HEK293 (cell line): ENCODE results near the gene MARCHF7.

Experiments
- CTCF ChIA-PET: fragments of 350-600 bp; formaldehyde crosslinking; extraction: SDS; loops from one replicate; lab custom pipeline; 2021; ENCODE audit warnings: antibody characterized with exemption; lab: Yijun Ruan, JAX
- POLR2A ChIA-PET: fragments of 300-600 bp; formaldehyde crosslinking; extraction: SDS; loops from one replicate; lab custom pipeline; 2020; ENCODE audit warnings: antibody characterized with exemption, inconsistent platforms; lab: Yijun Ruan, JAX
- H3K27ac ChIP-seq: fragments of 200-500 bp; sonication (Bioruptor generic); 2 replicates; pipeline ENCODE4 v1.5.1; 2014; ENCODE audit warnings: low read depth, low read length, control low read depth, inconsistent platforms; ENCODE audit errors: extremely low read depth
- H3K36me3 ChIP-seq, 2 experiments: fragments of 200-500 bp in 1 of 2; sonication (Bioruptor generic) in 1 of 2; 1 replicate in 1 of 2; 2 replicates in 1 of 2; pipeline ENCODE4 v1.5.1; 2014 to 2017; ENCODE audit warnings: inconsistent platforms in 2 of 2, low read length in 2 of 2; ENCODE audit not compliant: control insufficient read depth in 2 of 2, insufficient read depth in 1 of 2
- H3K4me1 ChIP-seq: fragments of 200-500 bp; sonication (Bioruptor generic); 2 replicates; pipeline ENCODE4 v1.5.1; 2014; ENCODE audit warnings: mild to moderate bottlenecking, low read length, inconsistent platforms; ENCODE audit not compliant: control insufficient read depth, insufficient read depth
- H3K4me3 ChIP-seq: 2 replicates; pipeline ENCODE4 v1.5.1; 2011; ENCODE audit warnings: low read depth, mild to moderate bottlenecking, control low read depth, low read length, moderate library complexity
- H3K9me3 ChIP-seq: fragments of 200-500 bp; sonication (Bioruptor generic); 2 replicates; pipeline ENCODE4 v1.5.1; 2014; ENCODE audit warnings: low read depth, low read length, inconsistent platforms; ENCODE audit not compliant: control insufficient read depth, insufficient read depth
- EGR2 ChIP-seq: fragments of 450-650 bp; formaldehyde crosslinking; IDR thresholded peaks from 2 replicates; pipeline ENCODE4 v1.5.1; 2016; ENCODE audit warnings: low read depth, missing biosample characterization, missing genetic modification characterization
- HIC1 ChIP-seq: fragments of 450-650 bp; formaldehyde crosslinking; IDR thresholded peaks from 2 replicates; pipeline ENCODE4 v1.5.1; 2016; ENCODE audit warnings: missing biosample characterization, missing genetic modification characterization
- KLF8 ChIP-seq: fragments of 450-650 bp; formaldehyde crosslinking; IDR thresholded peaks from 2 replicates; pipeline ENCODE4 v1.5.1; 2016; ENCODE audit warnings: missing biosample characterization, missing genetic modification characterization
- PRDM1 ChIP-seq: fragments of 450-650 bp; formaldehyde crosslinking; IDR thresholded peaks from 2 replicates; pipeline ENCODE4; 2016; ENCODE audit warnings: missing biosample characterization, missing genetic modification characterization
- PRDM4 ChIP-seq: fragments of 450-650 bp; formaldehyde crosslinking; IDR thresholded peaks from 2 replicates; pipeline ENCODE4 v1.5.1; 2017; ENCODE audit warnings: missing biosample characterization, missing genetic modification characterization
- SCRT1 ChIP-seq: fragments of 450-650 bp; formaldehyde crosslinking; IDR thresholded peaks from 2 replicates; pipeline ENCODE4 v1.5.1; 2016; ENCODE audit warnings: missing biosample characterization, missing genetic modification characterization, borderline replicate concordance
- SP3 ChIP-seq: fragments of 450-650 bp; formaldehyde crosslinking; IDR thresholded peaks from 2 replicates; pipeline ENCODE4 v1.5.1; 2016; ENCODE audit warnings: missing biosample characterization, missing genetic modification characterization
- SP7 ChIP-seq: fragments of 450-650 bp; formaldehyde crosslinking; IDR thresholded peaks from 2 replicates; pipeline ENCODE4 v1.5.1; 2016; ENCODE audit warnings: missing biosample characterization, missing genetic modification characterization
- ZBTB21 ChIP-seq: fragments of 450-650 bp; formaldehyde crosslinking; IDR thresholded peaks from 2 replicates; pipeline ENCODE4 v1.5.1; 2017; ENCODE audit warnings: missing biosample characterization, missing genetic modification characterization
- ZNF155 ChIP-seq: fragments of 450-650 bp; formaldehyde crosslinking; IDR thresholded peaks from 2 replicates; pipeline ENCODE4 v1.5.1; 2016; ENCODE audit warnings: missing biosample characterization, missing genetic modification characterization
- ZNF223 ChIP-seq: fragments of 450-650 bp; formaldehyde crosslinking; IDR thresholded peaks from 2 replicates; pipeline ENCODE4 v1.5.1; 2016; ENCODE audit warnings: missing biosample characterization, missing genetic modification characterization
- ZNF366 ChIP-seq: fragments of 450-650 bp; formaldehyde crosslinking; conservative IDR thresholded peaks from 2 replicates; pipeline ENCODE4 v1.5.1; 2016; ENCODE audit warnings: missing biosample characterization, missing genetic modification characterization
- ZNF518A ChIP-seq: fragments of 450-650 bp; formaldehyde crosslinking; conservative IDR thresholded peaks from 2 replicates; pipeline ENCODE4 v1.5.1; 2016; ENCODE audit warnings: low read depth, missing biosample characterization, missing genetic modification characterization
- ZNF558 ChIP-seq: fragments of 450-650 bp; formaldehyde crosslinking; IDR thresholded peaks from 2 replicates; pipeline ENCODE4 v1.5.1; 2016; ENCODE audit warnings: missing biosample characterization, missing genetic modification characterization
- ZNF585B ChIP-seq: fragments of 450-650 bp; formaldehyde crosslinking; IDR thresholded peaks from 2 replicates; pipeline ENCODE4 v1.5.1; 2016; ENCODE audit warnings: missing biosample characterization, missing genetic modification characterization
- ZNF629 ChIP-seq: fragments of 450-650 bp; formaldehyde crosslinking; IDR thresholded peaks from 2 replicates; pipeline ENCODE4 v1.5.1; 2017; ENCODE audit warnings: missing biosample characterization, missing genetic modification characterization
- ZNF664 ChIP-seq: fragments of 450-650 bp; formaldehyde crosslinking; IDR thresholded peaks from 2 replicates; pipeline ENCODE4 v1.5.1; 2016; ENCODE audit warnings: missing biosample characterization, missing genetic modification characterization
- ZXDB ChIP-seq: fragments of 450-650 bp; formaldehyde crosslinking; IDR thresholded peaks from 2 replicates; pipeline ENCODE4 v1.5.1; 2016; ENCODE audit warnings: missing biosample characterization, missing genetic modification characterization
- TF ChIP-seq, protein P1 (sequence below): fragments of 450-650 bp; formaldehyde crosslinking; IDR thresholded peaks from 2 replicates; pipeline ENCODE4 v1.5.1; 2016; ENCODE audit warnings: missing biosample characterization, missing genetic modification characterization
- TF ChIP-seq, protein P2 (sequence below): fragments of 450-650 bp; formaldehyde crosslinking; IDR thresholded peaks from 2 replicates; pipeline ENCODE4 v1.5.1; 2017; ENCODE audit warnings: missing biosample characterization, missing genetic modification characterization

The MARCHF7 gene

DNA sequence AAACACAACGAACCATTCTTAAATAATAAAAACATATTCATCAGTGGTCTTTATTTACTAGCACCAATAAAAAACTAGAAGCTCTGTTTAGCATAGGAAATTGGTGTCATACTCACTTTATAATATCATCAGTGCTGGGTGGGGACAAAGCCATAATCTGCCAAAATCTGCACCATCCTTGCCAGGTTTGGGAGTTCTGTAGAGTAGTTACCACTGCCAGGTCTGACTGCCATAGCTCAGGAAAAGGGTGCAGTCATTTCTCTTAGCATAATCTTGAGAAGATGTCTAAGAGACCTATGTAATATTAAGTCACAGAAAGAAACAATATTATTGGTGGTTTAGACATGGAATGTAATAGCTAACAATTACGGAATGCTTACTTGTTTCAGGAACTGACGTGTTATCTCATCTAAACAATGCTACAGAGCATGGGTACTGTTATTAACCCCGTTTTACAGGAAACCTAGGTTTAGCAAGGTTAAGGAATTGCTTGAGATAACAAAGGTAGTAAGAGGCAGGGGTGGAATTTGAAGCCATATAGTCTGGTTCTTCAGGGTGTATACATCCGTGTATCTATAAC is 1.6 kb upstream of the MARCHF7 start:
- CTCF ChIA-PET, result interaction anchor here (0.6 to 0.9 kb wide), 3 partner anchors 30 to 972 kb away, joined by 3 to 5 read pairs (median 3); no protein-coding TSS in a partner anchor
- POLR2A ChIA-PET, result interaction anchor here (0.8 to 1.6 kb wide), 2 partner anchors 26 to 95 kb away, joined by 4 to 11 read pairs; no protein-coding TSS in a partner anchor
- H3K36me3 ChIP-seq, result peaks cover 5 to 19% of the 10 kb centered on the region in 2 experiments
- no peaks in the 10 kb centered on the region for H3K9me3 ChIP-seq
- peaks cover 2% of the 10 kb centered on the region; the same call in 1 of the 2 replicates for H3K4me1 ChIP-seq
- H3K4me3 ChIP-seq, result peak overlapping the region; percentile 17
- TF ChIP-seq ZXDB (tag by site-specific recombination) (peak; percentile 39), ZNF664 (tag by site-specific recombination) (peak; percentile 64), PRDM4 (tag by site-specific recombination) (no peak), ZNF155 (tag by site-specific recombination) (no peak), ZNF223 (tag by site-specific recombination) (no peak), ZNF585B (tag by site-specific recombination) (no peak), ZBTB21 (tag by site-specific recombination) (0 out of 2 replicates have a peak, but pooled peaks have one; percentile 35), ZNF629 (tag by site-specific recombination) (peak; percentile 75), SP7 (peak; percentile 72)
- TF ChIP-seq, protein P1, sequence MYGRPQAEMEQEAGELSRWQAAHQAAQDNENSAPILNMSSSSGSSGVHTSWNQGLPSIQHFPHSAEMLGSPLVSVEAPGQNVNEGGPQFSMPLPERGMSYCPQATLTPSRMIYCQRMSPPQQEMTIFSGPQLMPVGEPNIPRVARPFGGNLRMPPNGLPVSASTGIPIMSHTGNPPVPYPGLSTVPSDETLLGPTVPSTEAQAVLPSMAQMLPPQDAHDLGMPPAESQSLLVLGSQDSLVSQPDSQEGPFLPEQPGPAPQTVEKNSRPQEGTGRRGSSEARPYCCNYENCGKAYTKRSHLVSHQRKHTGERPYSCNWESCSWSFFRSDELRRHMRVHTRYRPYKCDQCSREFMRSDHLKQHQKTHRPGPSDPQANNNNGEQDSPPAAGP (tag by site-specific recombination), result no peak
- H3K27ac ChIP-seq, result no peak overlapping the region

DNA sequence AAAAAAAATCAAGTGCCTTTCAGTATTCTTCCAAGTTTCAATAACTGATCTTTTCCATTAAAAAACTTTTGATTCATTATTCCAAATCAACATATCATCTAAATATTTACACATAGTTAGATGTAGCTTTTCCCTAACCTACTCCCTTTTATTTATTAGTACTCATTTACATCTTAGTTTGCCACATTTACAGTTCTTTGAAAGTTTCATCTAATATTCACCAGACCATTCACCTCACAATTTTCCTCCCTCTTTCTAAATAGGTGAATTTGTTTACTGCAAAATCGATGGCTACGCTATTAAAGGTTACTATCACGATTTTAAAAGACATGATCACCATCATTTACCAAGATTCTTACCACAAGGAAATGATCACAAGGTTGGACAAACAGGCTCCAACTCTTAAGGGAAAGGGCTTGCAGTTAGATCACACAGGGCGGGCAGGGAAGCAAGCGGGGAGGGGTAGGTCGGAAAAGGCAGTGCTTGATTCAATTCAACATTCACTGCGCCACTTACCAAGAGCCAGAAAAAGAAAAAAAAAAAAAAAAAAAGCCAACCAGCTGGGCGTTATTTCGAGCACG is 654 bp upstream of the MARCHF7 start:
- Histone ChIP-seq H3K9me3 (no peaks in the 10 kb centered on the region), H3K4me3 (peak overlapping the region; percentile 100), H3K4me1 (no peaks in the 10 kb centered on the region; the same call in 1 of the 2 replicates), H3K27ac (peak overlapping the region; percentile 95), H3K36me3 (peaks cover 12 to 28% of the 10 kb centered on the region in 2 experiments)
- CTCF ChIA-PET, result interaction anchor here (0.6 to 1.7 kb wide), 11 partner anchors 12 to 946 kb away, joined by 3 to 8 read pairs (median 3); partner anchors contain the start of gene BAZ2B
- POLR2A ChIA-PET, result interaction anchor here (0.6 to 2.2 kb wide), 19 partner anchors 8 to 900 kb away, joined by 3 to 64 read pairs (median 3); partner anchors contain the start of genes BAZ2B and WDSUB1
- TF ChIP-seq, protein P2, sequence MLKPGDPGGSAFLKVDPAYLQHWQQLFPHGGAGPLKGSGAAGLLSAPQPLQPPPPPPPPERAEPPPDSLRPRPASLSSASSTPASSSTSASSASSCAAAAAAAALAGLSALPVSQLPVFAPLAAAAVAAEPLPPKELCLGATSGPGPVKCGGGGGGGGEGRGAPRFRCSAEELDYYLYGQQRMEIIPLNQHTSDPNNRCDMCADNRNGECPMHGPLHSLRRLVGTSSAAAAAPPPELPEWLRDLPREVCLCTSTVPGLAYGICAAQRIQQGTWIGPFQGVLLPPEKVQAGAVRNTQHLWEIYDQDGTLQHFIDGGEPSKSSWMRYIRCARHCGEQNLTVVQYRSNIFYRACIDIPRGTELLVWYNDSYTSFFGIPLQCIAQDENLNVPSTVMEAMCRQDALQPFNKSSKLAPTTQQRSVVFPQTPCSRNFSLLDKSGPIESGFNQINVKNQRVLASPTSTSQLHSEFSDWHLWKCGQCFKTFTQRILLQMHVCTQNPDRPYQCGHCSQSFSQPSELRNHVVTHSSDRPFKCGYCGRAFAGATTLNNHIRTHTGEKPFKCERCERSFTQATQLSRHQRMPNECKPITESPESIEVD (tag by site-specific recombination), result peak; percentile 24; the same call in 1 of the 2 replicates
- 0 out of 2 replicates have a peak, but pooled peaks have one; percentile 45 for TF ChIP-seq EGR2 (tag by site-specific recombination)
- TF ChIP-seq ZNF518A (tag by site-specific recombination), result no peak
- no peak for TF ChIP-seq SCRT1
- TF ChIP-seq HIC1 (tag by site-specific recombination), result no peak
- TF ChIP-seq KLF8, result no peak; the same call in 1 of the 2 replicates
- TF ChIP-seq PRDM1 (tag by site-specific recombination), result peak; percentile 34; the same call in 1 of the 2 replicates
- TF ChIP-seq ZNF558, result 0 out of 2 replicates have a peak, but pooled peaks have one; percentile 13
- TF ChIP-seq SP3, result peak; percentile 44
- 0 out of 2 replicates have a peak, but pooled peaks have one; percentile 28 for TF ChIP-seq ZNF366 (tag by site-specific recombination)
